Osteoblast (primary cell): ENCODE results near the gene ZCCHC14. TPM values are rescaled to one million over a fixed set of nuclear protein-coding genes. Genes with fewer than 3 reads are reported as not detected.

ENCODE experiments used
- DNase-seq: peaks from one replicate; pipeline ENCODE4 v3.0.0; 2011; ENCODE audit warnings: low spot score, mixed read lengths; ENCODE audit not compliant: insufficient read length; ENCODE audit errors: missing footprints
- H2AFZ ChIP-seq: 2 replicates; pipeline ENCODE4 v1.6.0; 2011; ENCODE audit warnings: mild to moderate bottlenecking, low read length
- H3K27ac ChIP-seq: 2 replicates; pipeline ENCODE4 v1.5.1; 2011; ENCODE audit warnings: mild to moderate bottlenecking, low read depth, low read length, moderate library complexity
- H3K27me3 ChIP-seq: 2 replicates; pipeline ENCODE4 v1.6.0; 2012; ENCODE audit warnings: mild to moderate bottlenecking, control low read depth, inconsistent platforms, low read length, moderate library complexity; ENCODE audit not compliant: insufficient read depth
- H3K36me3 ChIP-seq: 2 replicates; pipeline ENCODE4 v1.5.1; 2011; ENCODE audit warnings: mild to moderate bottlenecking, low read length, control low read depth, moderate library complexity; ENCODE audit not compliant: insufficient read depth
- H3K4me1 ChIP-seq: 2 replicates; pipeline ENCODE4 v1.5.1; 2011; ENCODE audit warnings: mild to moderate bottlenecking, low read length, control low read depth, moderate library complexity; ENCODE audit not compliant: insufficient read depth
- H3K4me2 ChIP-seq: 2 replicates; pipeline ENCODE4 v1.6.0; 2011; ENCODE audit warnings: mild to moderate bottlenecking, low read length; ENCODE audit not compliant: insufficient read depth
- H3K4me3 ChIP-seq: fragments of 200-600 bp; sonication (generic); 3 replicates; pipeline ENCODE4 v1.5.1; 2012; ENCODE audit warnings: mild to moderate bottlenecking, low read length, inconsistent platforms; ENCODE audit not compliant: insufficient read depth
- H3K79me2 ChIP-seq: 2 replicates; pipeline ENCODE4 v1.6.0; 2012; ENCODE audit warnings: mild to moderate bottlenecking, low read length, control low read depth, inconsistent platforms; ENCODE audit not compliant: insufficient read depth
- H3K9me3 ChIP-seq: 2 replicates; pipeline ENCODE4 v1.5.1; 2011; ENCODE audit warnings: low read depth, low read length, control low read depth
- H4K20me1 ChIP-seq: 2 replicates; pipeline ENCODE4 v1.6.0; 2012; ENCODE audit warnings: mild to moderate bottlenecking, low read length, control low read depth; ENCODE audit not compliant: insufficient read depth
- total RNA-seq: library from RNA; depleted of rRNA; stranded (reverse); fragments of >200 nt; gene quantifications from 2 replicates; pipeline ENCODE4 v1.2.3, GENCODE V29; 2012
- TF ChIP-seq, protein P1 (sequence below): IDR thresholded peaks from 2 replicates; pipeline ENCODE4 v1.5.1; 2011; ENCODE audit warnings: mild to moderate bottlenecking, low read depth, low read length, moderate library complexity; ENCODE audit errors: extremely low read depth

The ZCCHC14 gene
- total RNA-seq, 1 donor, result 36.9 TPM

DNA sequence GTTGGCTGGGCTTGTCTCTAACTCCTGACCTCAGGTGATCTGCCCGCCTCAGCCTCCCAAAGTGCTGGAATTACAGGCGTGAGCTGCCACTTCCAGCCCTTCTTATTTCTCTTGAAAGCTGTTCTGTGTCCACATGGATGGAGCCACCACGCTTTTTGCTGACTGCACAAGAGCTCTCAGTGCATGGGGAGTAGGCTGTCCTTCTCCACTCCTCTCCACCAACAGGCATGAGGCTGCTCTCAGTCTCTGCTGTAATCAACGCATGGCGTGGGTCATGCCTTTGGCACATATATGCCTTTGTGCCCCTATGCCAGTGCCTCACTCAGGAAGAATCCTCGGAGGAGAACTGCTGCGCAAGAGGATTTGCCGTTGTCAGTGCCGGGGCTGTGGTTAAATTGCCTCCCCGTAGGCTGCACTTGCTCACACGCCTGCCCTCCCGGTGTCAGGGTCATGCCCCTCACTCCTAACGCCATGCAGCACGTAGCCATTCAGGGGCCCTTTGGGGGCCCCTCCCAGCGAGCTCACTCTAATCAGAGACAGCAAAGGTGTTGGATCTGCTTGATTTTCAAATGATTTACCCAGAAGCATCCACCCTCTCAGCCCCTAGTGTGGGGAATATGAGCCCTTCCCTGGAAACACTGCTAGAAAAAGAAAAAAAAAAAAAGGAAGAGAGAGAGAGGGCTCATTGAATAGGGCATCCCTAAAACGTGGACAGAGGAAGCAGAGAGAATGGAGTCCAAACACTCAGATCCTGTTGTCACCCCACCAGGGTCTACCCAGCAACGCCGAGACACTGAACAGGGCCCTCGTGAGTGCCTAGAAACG, 47.5 kb upstream of the ZCCHC14 start:
- Histone ChIP-seq H3K4me1 (peaks cover 36% of the 10 kb centered on the region), H3K27me3 (peaks cover 15% of the 10 kb centered on the region), H3K79me2 (no peaks in the 10 kb centered on the region), H3K9me3 (peaks cover 2% of the 10 kb centered on the region), H3K4me3 (peak overlapping the region; percentile 67), H3K36me3 (no peaks in the 10 kb centered on the region), H2AFZ (peak overlapping the region; percentile 63), H4K20me1 (no peaks in the 10 kb centered on the region), H3K27ac (peak overlapping the region; percentile 83), H3K4me2 (peak overlapping the region; percentile 79)
- TF ChIP-seq, protein P1, sequence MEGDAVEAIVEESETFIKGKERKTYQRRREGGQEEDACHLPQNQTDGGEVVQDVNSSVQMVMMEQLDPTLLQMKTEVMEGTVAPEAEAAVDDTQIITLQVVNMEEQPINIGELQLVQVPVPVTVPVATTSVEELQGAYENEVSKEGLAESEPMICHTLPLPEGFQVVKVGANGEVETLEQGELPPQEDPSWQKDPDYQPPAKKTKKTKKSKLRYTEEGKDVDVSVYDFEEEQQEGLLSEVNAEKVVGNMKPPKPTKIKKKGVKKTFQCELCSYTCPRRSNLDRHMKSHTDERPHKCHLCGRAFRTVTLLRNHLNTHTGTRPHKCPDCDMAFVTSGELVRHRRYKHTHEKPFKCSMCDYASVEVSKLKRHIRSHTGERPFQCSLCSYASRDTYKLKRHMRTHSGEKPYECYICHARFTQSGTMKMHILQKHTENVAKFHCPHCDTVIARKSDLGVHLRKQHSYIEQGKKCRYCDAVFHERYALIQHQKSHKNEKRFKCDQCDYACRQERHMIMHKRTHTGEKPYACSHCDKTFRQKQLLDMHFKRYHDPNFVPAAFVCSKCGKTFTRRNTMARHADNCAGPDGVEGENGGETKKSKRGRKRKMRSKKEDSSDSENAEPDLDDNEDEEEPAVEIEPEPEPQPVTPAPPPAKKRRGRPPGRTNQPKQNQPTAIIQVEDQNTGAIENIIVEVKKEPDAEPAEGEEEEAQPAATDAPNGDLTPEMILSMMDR, result no peak
- DNase-seq, result no peak

DNA sequence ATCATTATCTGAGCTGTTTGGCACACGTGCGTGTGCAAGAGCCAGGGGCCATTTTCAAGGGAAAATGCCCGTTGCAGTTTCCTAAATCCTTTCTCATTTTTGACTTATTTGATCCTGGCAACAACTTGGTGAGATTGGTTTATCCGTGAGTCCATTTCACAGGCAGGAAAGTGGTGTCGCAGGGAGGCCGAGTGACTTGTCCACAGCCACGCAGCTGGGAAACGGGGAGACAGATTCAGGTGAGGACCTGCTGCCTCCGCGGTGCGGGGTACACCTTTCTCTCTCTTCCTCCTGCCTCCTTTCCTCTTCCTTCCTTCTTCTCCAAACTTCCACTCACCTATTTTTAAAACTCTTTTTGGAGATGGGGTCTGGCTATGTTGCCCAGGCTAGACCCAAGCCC, 46.3 kb upstream of the ZCCHC14 start:
- peaks cover 3% of the 10 kb centered on the region for H3K9me3 ChIP-seq

DNA sequence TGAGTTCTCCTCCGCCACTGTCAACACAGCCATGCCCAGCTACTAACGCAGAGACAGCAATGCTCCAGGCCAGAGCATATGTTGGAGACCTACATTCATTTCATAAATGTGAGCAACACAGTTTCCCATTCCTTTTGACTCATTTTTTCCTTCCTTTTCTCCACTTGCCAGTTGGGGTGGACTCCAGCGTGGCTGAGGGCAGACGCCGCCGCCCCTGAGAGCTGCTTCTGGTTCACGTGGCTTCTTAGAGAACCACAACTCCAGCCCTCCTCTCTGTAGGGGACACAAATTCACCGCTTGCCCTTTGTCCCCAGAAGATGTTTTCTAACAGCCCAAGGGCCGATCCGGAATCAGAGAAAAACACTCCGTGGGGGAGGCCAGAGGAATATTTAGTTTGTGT, 45.8 kb upstream of the ZCCHC14 start:
- Histone ChIP-seq H3K36me3 (no peaks in the 10 kb centered on the region), H3K27me3 (peaks cover 6% of the 10 kb centered on the region), H3K4me2 (peak overlapping the region; percentile 68), H4K20me1 (no peaks in the 10 kb centered on the region), H3K4me1 (peaks cover 36% of the 10 kb centered on the region), H3K27ac (peak overlapping the region; percentile 55), H3K9me3 (peaks cover 3% of the 10 kb centered on the region), H3K79me2 (no peaks in the 10 kb centered on the region), H3K4me3 (peak overlapping the region; percentile 26), H2AFZ (peak overlapping the region; percentile 74)
- peak; percentile 85 for DNase-seq
- TF ChIP-seq, protein P1, result no peak

More for the DNA sequence above, 46.3 kb upstream of the ZCCHC14 start:
- H3K27me3 ChIP-seq, result peaks cover 11% of the 10 kb centered on the region
- H3K4me2 ChIP-seq, result peak overlapping the region; percentile 68
- no peak for DNase-seq
- TF ChIP-seq, protein P1, result no peak
- H2AFZ ChIP-seq, result peak overlapping the region; percentile 74
- H4K20me1 ChIP-seq, result no peaks in the 10 kb centered on the region
- H3K36me3 ChIP-seq, result no peaks in the 10 kb centered on the region
- peak overlapping the region; percentile 55 for H3K27ac ChIP-seq
- peak overlapping the region; percentile 26 for H3K4me3 ChIP-seq
- no peaks in the 10 kb centered on the region for H3K79me2 ChIP-seq
- H3K4me1 ChIP-seq, result peaks cover 36% of the 10 kb centered on the region

DNA sequence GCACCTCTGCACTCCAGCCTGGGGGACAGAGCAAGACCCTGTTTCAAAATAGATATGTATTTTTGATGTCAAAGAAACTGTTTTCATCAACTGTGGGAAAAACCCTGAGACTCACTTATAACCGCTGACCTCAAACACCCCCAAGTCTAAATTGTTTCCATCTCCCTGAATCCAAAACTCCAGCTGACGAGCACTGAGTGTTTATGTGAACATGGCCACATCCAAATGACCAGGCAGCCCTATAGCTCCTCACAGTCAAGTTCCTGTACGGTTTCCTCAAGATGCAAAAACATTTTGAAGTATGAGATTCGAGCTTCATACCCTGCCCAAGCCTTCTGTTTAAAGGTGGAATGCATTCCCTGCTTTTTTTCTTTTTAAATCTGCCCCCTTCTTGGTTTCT, 45.3 kb upstream of the ZCCHC14 start:
- Histone ChIP-seq H3K27me3 (peaks cover 3% of the 10 kb centered on the region), H3K9me3 (peaks cover 5% of the 10 kb centered on the region), H3K79me2 (no peaks in the 10 kb centered on the region), H3K36me3 (no peaks in the 10 kb centered on the region), H4K20me1 (no peaks in the 10 kb centered on the region), H2AFZ (peak overlapping the region; percentile 74), H3K4me3 (no peak overlapping the region), H3K27ac (peak overlapping the region; percentile 55), H3K4me2 (peak overlapping the region; percentile 68), H3K4me1 (peaks cover 36% of the 10 kb centered on the region)
- TF ChIP-seq, protein P1, result no peak
- no peak for DNase-seq
